KOPT-K1 (cell line): Measurements from ENCODE around the gene BBX.
"Not testable (repeated sequence)": the region's sequence is repeated elsewhere in the genome, so short reads cannot be mapped to it uniquely, and the experiment has no call there.

Experiments used
- H3K27ac ChIP-seq: fragments of 200-600 bp; sonication (generic); 2 replicates; pipeline ENCODE4 v1.5.1; 2016; ENCODE audit warnings: antibody characterized with exemption, mild to moderate bottlenecking, low read depth, low read length; ENCODE audit not compliant: poor library complexity, severe bottlenecking
- H3K36me3 ChIP-seq: fragments of 200-600 bp; sonication (generic); 2 replicates; pipeline ENCODE4 v1.5.1; 2017; ENCODE audit warnings: antibody characterized with exemption, mild to moderate bottlenecking, low read length, moderate library complexity; ENCODE audit not compliant: insufficient read depth
- H3K9me3 ChIP-seq: fragments of 200-600 bp; sonication (generic); 2 replicates; pipeline ENCODE4 v1.5.1; 2017; ENCODE audit warnings: antibody characterized with exemption, low read length, mild to moderate bottlenecking; ENCODE audit not compliant: insufficient read depth, poor library complexity, severe bottlenecking

BBX gene

DNA sequence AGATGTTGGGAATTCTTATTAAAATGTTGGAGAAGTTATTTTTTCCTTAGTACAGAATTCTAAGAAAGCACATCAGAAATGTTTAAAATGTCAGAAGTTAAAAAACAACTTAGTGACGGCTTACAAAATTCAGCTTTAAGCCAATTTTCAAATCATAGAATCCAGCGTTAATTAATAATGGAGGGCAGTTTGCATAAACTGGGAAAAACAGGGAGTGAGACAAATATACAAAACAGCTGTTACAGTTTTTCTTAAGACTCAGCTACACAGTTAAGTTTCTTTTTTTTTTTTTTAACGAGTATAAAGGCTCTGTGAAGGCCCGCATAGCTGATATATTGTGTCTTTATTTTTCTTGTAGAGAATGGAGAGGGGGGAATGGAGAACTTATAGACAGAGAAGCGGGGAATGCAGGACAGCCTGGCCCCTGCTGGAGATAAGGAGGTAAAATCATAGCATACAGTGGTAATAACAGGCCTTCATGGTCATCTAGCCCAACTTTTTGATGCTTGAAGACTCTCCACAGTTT, 164.4 kb downstream of the BBX start:
- H3K27ac ChIP-seq = no peak overlapping the region
- no peaks in the 10 kb centered on the region for H3K36me3 ChIP-seq
- H3K9me3 ChIP-seq = no peaks in the 10 kb centered on the region

DNA sequence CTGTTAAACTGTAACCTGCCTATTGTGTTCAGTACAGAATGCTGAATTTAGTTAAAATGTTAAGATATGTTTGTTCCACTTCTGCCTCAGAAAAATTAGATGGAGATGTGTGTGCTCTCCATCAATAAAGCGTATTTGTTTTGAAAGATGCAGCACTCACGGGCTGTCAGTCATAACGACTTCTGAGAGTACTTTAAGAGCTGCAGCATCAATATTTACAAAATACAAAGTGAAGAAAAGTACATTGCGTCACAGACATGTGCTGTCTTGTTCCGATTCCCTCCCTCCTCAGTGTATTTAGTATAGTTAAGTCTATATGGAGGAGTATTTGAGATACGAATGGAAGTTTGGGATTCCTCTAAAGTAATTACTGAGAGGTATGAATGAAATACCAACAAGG, 166.6 kb downstream of the BBX start:
- Histone ChIP-seq H3K9me3 (no peaks in the 10 kb centered on the region), H3K27ac (no peak overlapping the region), H3K36me3 (no peaks in the 10 kb centered on the region)

DNA sequence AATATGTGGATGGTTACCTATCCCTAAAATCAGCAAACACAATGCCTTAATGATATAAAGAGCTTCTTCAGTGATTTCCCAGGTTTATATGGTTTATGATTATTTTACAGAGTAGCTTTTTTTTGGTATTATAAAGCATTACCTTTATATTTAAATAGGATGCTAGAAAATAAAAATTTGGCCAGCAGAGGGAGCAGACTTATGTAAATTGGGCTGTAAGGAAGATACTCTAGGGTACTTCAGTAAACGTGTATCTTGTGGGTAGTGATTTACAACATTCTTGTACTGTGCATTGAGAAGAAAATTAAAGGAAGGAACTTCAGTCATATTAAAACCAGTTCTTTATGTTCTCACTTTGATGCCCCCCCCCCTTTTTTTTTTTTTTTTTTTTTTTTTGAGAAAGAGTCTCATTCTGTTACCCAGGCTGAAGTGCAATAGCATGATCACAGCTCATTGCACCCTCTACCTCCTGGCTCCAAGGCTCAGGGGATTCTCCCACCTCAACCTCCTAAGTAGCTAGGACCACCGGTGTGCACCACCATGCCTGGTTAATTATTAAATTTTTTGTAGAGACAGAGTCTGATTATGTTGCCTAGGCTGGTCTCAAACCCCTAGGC, 167.9 kb downstream of the BBX start:
- Histone ChIP-seq H3K36me3 (no peaks in the 10 kb centered on the region), H3K9me3 (no peaks in the 10 kb centered on the region), H3K27ac (no peak overlapping the region)

DNA sequence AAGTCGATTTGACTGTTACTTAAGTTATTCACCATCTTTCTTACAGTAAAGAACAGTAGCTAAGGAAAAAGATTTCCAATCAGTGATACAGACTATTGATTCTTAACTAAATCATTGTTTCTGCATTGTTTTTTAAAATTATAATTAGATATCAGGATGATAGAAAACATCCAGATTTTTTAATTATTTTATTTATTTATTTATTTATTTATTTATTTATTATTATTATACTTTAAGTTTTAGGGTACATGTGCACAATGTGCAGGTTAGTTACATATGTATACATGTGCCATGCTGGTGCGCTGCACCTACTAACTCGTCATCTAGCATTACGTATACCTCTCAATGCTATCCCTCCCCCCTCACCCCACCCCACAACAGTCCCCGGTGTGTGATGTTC, 169.2 kb downstream of the BBX start:
- H3K9me3 ChIP-seq, H3K36me3 ChIP-seq, H3K27ac ChIP-seq: not testable (repeated sequence)

DNA sequence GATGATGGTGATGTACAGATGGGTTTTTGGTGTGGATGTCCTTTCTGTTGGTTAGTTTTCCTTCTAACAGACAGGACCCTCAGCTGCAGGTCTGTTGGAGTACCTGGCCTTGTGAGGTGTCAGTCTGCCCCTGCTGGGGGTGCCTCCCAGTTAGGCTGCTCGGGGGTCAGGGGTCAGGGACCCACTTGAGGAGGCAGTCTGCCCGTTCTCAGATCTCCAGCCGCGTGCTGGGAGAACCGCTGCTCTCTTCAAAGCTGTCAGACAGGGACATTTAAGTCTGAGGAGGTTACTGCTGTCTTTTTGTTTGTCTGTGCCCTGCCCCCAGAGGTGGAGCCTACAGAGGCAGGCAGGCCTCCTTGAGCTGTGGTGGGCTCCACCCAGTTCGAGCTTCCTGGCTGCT, 174.6 kb downstream of the BBX start:
- not testable (repeated sequence) for H3K9me3 ChIP-seq, H3K36me3 ChIP-seq, H3K27ac ChIP-seq

DNA sequence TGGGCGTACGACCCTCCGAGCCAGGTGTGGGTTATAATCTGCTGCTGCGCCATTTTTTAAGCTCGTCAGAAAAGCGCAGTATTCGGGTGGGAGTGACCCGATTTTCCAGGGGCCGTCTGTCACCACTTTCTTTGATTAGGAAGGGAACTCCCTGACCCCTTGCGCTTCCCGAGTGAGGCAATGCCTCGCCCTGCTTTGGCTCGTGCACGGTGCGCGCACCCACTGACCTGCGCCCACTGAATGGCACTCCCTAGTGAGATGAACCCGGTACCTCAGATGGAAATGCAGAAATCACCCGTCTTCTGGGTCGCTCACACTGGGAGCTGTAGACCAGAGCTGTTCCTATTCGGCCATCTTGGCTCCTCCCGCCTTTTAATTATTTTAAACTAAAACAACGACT, 175.1 kb downstream of the BBX start:
- not testable (repeated sequence) for H3K36me3 ChIP-seq, H3K9me3 ChIP-seq, H3K27ac ChIP-seq

DNA sequence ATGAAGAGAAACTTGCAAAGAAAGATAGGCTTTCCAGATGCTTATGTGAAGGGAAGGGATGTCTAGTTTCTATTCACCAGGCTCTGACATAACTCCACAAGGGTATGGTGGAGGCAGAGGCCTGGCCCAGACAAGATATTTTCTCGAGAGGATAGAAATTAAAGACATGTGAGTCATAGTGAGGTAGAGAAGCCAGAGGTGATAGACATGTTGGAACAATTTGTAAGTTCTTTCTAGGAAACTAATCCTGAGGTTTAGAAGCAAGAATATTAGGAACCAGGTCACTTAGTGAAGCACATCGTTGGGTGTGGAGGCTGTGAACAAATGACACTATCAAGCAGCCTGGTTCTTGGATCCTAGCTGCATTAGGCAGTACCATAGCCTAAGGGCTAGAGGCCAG, 176.9 kb downstream of the BBX start:
- no peaks in the 10 kb centered on the region for H3K9me3 ChIP-seq
- no peak overlapping the region for H3K27ac ChIP-seq
- H3K36me3 ChIP-seq = no peaks in the 10 kb centered on the region

DNA sequence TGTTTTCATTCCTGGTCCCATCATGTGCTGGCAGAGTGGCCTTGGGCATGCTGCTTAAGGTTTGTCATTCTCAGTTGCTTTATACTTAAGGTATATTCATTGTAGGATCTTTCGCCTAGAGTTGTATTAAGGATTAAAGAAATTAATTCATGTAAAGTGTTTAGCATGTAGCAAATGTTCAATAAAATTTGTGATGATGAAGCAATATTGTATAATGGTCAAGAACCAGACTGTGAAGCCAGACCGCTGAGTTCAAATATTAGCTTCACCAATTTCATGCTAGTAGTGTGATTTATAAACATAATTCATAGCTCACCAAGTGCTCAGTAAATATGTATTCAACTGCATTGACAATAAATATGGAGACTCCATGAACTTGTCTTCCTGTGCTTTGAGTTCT, 178.5 kb downstream of the BBX start:
- Histone ChIP-seq H3K27ac (no peak overlapping the region), H3K36me3 (no peaks in the 10 kb centered on the region), H3K9me3 (no peaks in the 10 kb centered on the region)

DNA sequence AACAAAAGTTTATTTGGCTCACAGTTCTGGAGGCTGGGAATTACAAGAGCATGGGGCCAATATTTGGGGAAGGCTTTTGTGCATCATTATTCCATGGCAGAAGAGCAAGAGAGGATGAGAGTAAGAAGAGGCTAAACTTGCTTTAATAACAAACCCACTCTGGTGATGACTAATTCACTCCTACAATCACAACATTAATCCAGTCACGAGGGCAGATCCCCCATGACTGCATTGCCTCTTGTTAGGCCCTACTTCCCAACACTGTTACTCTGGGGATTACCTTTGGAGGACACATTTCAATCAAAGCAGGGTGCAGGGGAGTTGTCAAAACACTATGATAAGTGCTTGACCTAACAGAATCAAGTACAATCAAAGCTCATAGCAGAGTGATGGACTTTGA, 181.7 kb downstream of the BBX start:
- no peak overlapping the region for H3K27ac ChIP-seq
- H3K9me3 ChIP-seq = no peaks in the 10 kb centered on the region
- no peaks in the 10 kb centered on the region for H3K36me3 ChIP-seq

DNA sequence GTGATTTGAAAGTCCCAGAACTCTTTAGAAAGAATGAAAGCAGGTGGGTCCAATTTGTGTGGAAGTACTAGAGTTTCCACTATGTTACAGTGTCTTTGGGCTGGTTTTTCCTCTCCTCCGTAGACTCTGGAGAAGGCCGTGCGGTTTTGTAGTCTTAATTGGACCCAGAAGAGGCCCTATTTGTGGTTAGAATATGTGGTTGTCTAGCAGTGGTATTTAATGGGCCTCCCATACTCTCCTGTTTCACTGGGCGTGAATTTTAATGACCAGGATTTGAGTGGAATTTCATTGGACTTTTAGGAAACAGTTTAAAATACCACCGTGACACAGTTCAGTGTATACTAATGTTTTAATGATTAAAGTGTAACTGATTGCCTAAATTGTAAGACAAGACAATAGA, 182.3 kb downstream of the BBX start:
- Histone ChIP-seq H3K9me3 (no peaks in the 10 kb centered on the region), H3K27ac (no peak overlapping the region), H3K36me3 (no peaks in the 10 kb centered on the region)

DNA sequence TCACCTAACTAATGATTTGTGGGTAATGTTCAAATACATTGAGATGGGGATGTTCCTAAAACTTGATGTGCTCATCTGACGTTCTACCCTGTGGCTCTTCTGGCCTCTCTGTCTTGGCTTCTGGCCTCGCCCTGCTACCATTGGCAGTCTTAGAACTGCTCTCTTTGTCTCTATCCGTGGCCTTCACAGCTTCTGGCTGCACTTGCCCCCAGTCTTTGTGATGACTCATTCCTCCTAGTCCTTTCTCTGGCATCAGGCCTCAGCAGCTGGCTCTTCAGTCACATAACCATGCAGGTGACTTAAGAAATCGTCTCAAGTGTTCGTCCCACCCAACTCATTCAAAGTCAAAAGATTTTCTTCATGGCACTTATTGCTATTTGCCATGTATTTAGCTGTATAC, 188.1 kb downstream of the BBX start:
- H3K9me3 ChIP-seq = no peaks in the 10 kb centered on the region
- H3K27ac ChIP-seq = no peak overlapping the region
- H3K36me3 ChIP-seq = 0 out of 2 replicates have a peak, but pooled peaks cover 5% of the 10 kb centered on the region

DNA sequence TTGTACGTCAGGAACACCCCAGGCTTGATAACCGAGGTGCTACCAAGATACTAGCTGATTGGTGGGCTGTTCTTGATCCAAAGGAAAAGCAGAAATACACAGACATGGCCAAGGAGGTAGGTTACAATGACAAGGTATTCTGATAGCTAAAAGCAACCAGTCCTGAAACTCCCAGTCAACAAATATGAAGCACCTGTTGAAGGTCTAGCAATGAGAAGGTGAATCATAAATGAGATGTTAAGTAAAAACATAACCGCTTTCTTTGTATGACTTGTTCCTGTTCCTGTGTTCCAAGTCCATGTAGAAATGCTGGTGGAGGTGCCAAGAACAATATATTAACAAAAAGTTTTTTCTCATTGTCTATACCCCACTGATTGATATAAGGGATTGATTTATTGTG, 194.0 kb downstream of the BBX start:
- Histone ChIP-seq H3K9me3 (no peaks in the 10 kb centered on the region), H3K27ac (no peak overlapping the region), H3K36me3 (peaks cover 5% of the 10 kb centered on the region; the same call in 1 of the 2 replicates)

DNA sequence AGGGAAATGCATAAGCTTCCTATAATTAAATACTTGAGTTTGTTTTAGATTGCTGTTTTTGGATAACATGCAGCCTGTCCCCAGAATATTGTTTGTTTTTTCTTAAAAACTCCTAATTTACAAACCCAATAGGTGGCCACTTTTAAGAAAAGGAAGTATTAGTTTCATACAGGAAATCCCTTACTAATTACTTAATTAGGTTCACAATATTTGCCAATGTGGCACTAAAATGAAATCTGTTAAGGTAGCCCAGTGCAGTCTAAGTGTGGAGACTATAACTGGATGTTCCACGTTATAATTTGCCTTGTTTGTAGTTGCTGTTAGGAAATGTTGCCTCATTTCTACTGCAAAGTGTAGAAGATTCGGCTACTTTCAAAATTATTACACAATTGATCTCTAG, 195.8 kb downstream of the BBX start:
- H3K9me3 ChIP-seq = no peaks in the 10 kb centered on the region
- H3K27ac ChIP-seq = no peak overlapping the region
- H3K36me3 ChIP-seq = peaks cover 5% of the 10 kb centered on the region; the same call in 1 of the 2 replicates

DNA sequence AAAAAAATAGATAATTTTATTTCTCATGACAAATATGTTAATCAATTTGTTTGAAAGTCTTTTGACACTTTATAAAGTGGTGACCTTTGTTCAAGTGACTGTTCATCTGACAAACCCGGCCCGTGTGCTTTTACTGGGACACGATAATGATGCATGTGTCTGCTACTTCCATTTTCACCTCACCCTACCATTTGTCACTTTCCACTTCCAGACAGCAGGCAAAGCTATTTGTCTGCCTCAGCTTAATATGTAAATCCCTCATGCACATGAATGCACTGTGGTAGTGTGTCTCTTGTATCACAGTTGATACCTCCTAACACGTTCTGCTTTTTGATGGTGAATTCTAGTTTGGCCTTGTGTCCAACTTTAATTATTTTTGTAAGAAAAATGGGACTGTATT, 204.3 kb downstream of the BBX start:
- Histone ChIP-seq H3K36me3 (peaks cover 21% of the 10 kb centered on the region), H3K9me3 (no peaks in the 10 kb centered on the region), H3K27ac (no peak overlapping the region)

DNA sequence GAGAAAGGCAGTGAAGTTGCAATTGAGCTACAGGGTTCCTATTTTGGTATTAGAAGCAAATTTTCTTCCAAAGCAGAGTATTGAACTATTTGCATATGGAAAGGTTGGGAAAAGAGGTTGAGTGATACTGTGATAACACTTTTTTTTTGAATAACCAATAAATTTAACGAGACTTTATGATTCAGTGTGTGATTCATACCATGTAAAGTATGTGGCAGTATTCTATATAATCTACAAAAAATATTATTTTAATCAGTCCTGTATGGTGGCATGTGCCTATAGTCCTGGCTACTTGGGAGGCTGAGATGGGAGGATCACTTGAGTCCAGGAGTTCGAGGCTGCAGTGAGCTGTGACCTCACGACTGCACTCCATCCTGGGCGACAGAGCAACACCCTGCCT, 206.9 kb downstream of the BBX start:
- Histone ChIP-seq H3K36me3 (peaks cover 21% of the 10 kb centered on the region), H3K9me3 (no peaks in the 10 kb centered on the region), H3K27ac (no peak overlapping the region)

DNA sequence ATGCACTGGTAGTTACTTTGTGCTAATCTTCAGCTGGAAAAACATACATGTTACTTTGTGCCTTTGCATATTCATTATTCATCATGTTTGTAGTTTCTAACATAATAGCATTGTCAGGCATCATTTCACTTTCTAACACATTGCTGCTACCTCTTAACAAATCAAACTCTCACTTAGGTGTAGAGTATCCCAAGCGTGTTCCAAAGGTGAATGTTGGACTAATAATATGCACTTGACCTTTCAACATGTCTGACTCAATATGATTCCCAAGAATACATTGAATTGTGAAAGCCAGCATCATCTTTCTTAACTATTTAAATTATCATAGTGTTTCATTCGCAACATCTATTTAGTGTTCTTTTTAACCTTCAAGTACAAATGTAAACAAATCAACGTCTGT, 211.6 kb downstream of the BBX start:
- peaks cover 14% of the 10 kb centered on the region; the same call in 1 of the 2 replicates for H3K36me3 ChIP-seq
- H3K9me3 ChIP-seq = no peaks in the 10 kb centered on the region
- H3K27ac ChIP-seq = no peak overlapping the region
